Immature natural killer cell (primary cell): ENCODE measurements around the gene ADCYAP1R1. TPM values are rescaled to one million over a fixed set of nuclear protein-coding genes. Genes with fewer than 3 reads are reported as not detected.

Source experiments
- DNase-seq, 3 donors: peaks; one replicate each; pipeline ENCODE4 v3.0.0; 2022; ENCODE audit warnings: mixed read lengths in 1 of 3
- H3K27ac Mint-ChIP-seq, 6 donors: one replicate each; pipeline ENCODE4 v1.8.0; 2020; ENCODE audit warnings: mixed read lengths in 6 of 6, mild to moderate bottlenecking in 5 of 6, inconsistent platforms in 4 of 6, moderate library complexity in 3 of 6
- H3K27me3 Mint-ChIP-seq, 3 donors: one replicate each; pipeline ENCODE4 v1.8.0; 2020 to 2021; ENCODE audit warnings: low read depth in 3 of 3, mild to moderate bottlenecking in 3 of 3, mixed read lengths in 3 of 3, moderate library complexity in 3 of 3, inconsistent platforms in 1 of 3
- H3K36me3 Mint-ChIP-seq, 3 donors: one replicate each; pipeline ENCODE4 v1.8.0; 2020; ENCODE audit warnings: mixed read lengths in 3 of 3, inconsistent platforms in 2 of 3, mild to moderate bottlenecking in 2 of 3
- H3K4me1 Mint-ChIP-seq, 2 donors: one replicate each; pipeline ENCODE4 v1.8.0; 2020; ENCODE audit warnings: inconsistent platforms in 2 of 2, mild to moderate bottlenecking in 2 of 2, mixed read lengths in 2 of 2, moderate library complexity in 1 of 2
- H3K4me3 Mint-ChIP-seq, 5 donors: one replicate each; pipeline ENCODE4 v1.8.0; 2020; ENCODE audit warnings: mild to moderate bottlenecking in 5 of 5, mixed read lengths in 5 of 5, inconsistent platforms in 3 of 5, moderate library complexity in 3 of 5
- H3K9me3 Mint-ChIP-seq, 6 donors: one replicate each; pipeline ENCODE4 v1.8.0; 2020; ENCODE audit warnings: mild to moderate bottlenecking in 6 of 6, mixed read lengths in 6 of 6, inconsistent platforms in 4 of 6, moderate library complexity in 3 of 6
- polyA plus RNA-seq, 3 donors: library from polyadenylated mRNA; unstranded; fragments of 300-500 nt; fragmentation: Illumina TruSeq; gene quantifications; one replicate each; pipeline ENCODE4 v1.2.3, GENCODE V29; 2021

ADCYAP1R1 gene
- polyA plus RNA-seq, 3 donors from 2014 or later, result not detected

- peaks cover 0 to 8% (median 5%) of the 10 kb centered on the region in 3 donors for H3K27me3 Mint-ChIP-seq
- H3K36me3 Mint-ChIP-seq, result no peaks in the 10 kb centered on the region
- H3K9me3 Mint-ChIP-seq, result no peaks in the 10 kb centered on the region
- H3K4me3 Mint-ChIP-seq, result no peak overlapping the region
- no peak for DNase-seq
- H3K4me1 Mint-ChIP-seq, result no peaks in the 10 kb centered on the region
- no peak overlapping the region for H3K27ac Mint-ChIP-seq
Measured at GRCh38 chr7:31120800-31121513, 68.8 kb downstream of the ADCYAP1R1 start.

DNA sequence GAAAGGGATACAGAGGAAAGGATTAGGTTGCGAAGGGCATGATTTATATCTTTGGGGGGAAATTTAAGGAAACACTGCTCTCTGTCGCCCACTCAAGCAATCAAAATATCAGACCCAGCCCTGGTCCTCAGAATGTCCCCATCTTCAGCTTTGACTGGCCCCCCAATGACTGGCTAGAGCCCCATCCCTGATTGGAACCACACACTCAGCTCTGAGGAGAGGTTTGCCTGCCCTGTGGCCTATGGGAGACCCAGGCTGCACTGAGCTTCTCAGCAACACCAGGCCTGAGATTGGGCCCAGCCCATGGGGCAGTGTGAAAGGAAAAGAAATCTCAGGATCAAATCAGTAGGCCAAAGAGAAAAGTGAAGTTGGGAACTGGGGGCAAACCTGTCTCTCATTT, 69.5 kb downstream of the ADCYAP1R1 start:
- no peak overlapping the region for H3K27ac Mint-ChIP-seq
- no peaks in the 10 kb centered on the region for H3K4me1 Mint-ChIP-seq
- no peak for DNase-seq

GRCh38 chr7:31122649-31123058, 70.5 kb downstream of the ADCYAP1R1 start:
- no peak overlapping the region for H3K27ac Mint-ChIP-seq
- H3K9me3 Mint-ChIP-seq, result peaks cover 0 to 2% (median 0%) of the 10 kb centered on the region in 6 donors
- DNase-seq, result peak in 2 of 3 donors; percentile 13 to 16
- no peaks in the 10 kb centered on the region for H3K36me3 Mint-ChIP-seq
- H3K4me3 Mint-ChIP-seq, result no peak overlapping the region
- H3K27me3 Mint-ChIP-seq, result peaks cover 2 to 5% (median 5%) of the 10 kb centered on the region in 3 donors
- H3K4me1 Mint-ChIP-seq, result no peaks in the 10 kb centered on the region

More for the DNA sequence above, 69.5 kb downstream of the ADCYAP1R1 start:
- Mint-ChIP-seq H3K27me3 (peaks cover 0 to 5% (median 5%) of the 10 kb centered on the region in 3 donors), H3K36me3 (no peaks in the 10 kb centered on the region), H3K9me3 (no peaks in the 10 kb centered on the region), H3K4me3 (no peak overlapping the region)

GRCh38 chr7:31123321-31123720, 71.2 kb downstream of the ADCYAP1R1 start:
- no peaks in the 10 kb centered on the region for H3K4me1 Mint-ChIP-seq
- H3K9me3 Mint-ChIP-seq, result peaks cover 0 to 2% (median 0%) of the 10 kb centered on the region in 6 donors
- H3K27me3 Mint-ChIP-seq, result peaks cover 2 to 5% (median 5%) of the 10 kb centered on the region in 3 donors
- no peak for DNase-seq
- no peak overlapping the region for H3K27ac Mint-ChIP-seq
- no peak overlapping the region for H3K4me3 Mint-ChIP-seq
- H3K36me3 Mint-ChIP-seq, result no peaks in the 10 kb centered on the region

- Mint-ChIP-seq H3K9me3 (peaks cover 0 to 2% (median 0%) of the 10 kb centered on the region in 6 donors), H3K4me3 (no peak overlapping the region), H3K4me1 (no peaks in the 10 kb centered on the region), H3K27me3 (peaks cover 2 to 5% (median 5%) of the 10 kb centered on the region in 3 donors), H3K27ac (no peak overlapping the region), H3K36me3 (no peaks in the 10 kb centered on the region)
- DNase-seq, result no peak
Measured at GRCh38 chr7:31123726-31124125, 71.6 kb downstream of the ADCYAP1R1 start.

DNA sequence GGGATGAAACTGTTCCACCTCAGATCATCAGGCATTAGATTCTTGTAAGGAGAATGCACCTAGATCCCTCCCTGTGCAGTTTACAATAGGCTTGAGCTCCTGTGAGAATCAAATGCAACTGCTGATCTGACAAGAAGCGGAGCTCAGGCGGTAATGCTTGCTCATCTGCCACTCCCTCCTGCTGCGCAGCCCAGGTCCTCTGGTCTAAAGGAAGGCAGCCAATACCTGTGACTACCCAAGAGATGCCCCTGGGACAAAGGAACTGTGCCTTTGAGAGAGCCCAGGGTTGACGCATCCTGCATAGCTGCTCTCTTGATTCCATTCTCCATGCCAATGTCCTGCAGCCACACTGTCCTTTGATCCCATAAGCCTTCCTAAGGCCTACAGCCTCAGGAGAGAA, 73.1 kb downstream of the ADCYAP1R1 start:
- H3K36me3 Mint-ChIP-seq, result no peaks in the 10 kb centered on the region

DNA sequence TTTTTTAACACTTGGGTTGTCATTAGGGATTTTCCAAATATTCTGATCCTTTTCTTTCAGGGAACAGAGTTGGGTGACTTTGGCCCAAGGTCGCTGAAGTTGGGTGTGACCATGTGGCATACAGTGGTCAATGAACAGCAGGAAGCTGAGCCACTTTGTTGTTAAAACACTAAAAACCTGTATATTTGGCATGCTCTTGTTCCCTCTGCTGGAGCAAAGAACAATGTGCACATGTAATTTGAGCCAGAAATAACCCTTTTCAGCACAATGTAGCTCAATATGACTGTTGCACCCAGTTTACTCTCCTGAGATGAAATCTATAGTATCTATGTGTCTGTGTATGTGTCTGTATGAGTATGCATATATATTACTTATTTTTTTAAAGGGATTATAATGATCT, 74.9 kb downstream of the ADCYAP1R1 start:
- peaks cover 0 to 2% (median 0%) of the 10 kb centered on the region in 6 donors for H3K9me3 Mint-ChIP-seq
- H3K36me3 Mint-ChIP-seq, result no peaks in the 10 kb centered on the region
- H3K27ac Mint-ChIP-seq, result no peak overlapping the region
- H3K27me3 Mint-ChIP-seq, result peaks cover 0 to 3% (median 2%) of the 10 kb centered on the region in 3 donors
- no peaks in the 10 kb centered on the region for H3K4me1 Mint-ChIP-seq
- H3K4me3 Mint-ChIP-seq, result no peak overlapping the region
- DNase-seq, result no peak

More for the DNA sequence above, 73.1 kb downstream of the ADCYAP1R1 start:
- H3K9me3 Mint-ChIP-seq, result peaks cover 0 to 2% (median 0%) of the 10 kb centered on the region in 6 donors
- no peaks in the 10 kb centered on the region for H3K4me1 Mint-ChIP-seq
- H3K27ac Mint-ChIP-seq, result no peak overlapping the region
- H3K27me3 Mint-ChIP-seq, result peaks cover 1 to 5% (median 2%) of the 10 kb centered on the region in 3 donors
- no peak for DNase-seq
- H3K4me3 Mint-ChIP-seq, result no peak overlapping the region

DNA sequence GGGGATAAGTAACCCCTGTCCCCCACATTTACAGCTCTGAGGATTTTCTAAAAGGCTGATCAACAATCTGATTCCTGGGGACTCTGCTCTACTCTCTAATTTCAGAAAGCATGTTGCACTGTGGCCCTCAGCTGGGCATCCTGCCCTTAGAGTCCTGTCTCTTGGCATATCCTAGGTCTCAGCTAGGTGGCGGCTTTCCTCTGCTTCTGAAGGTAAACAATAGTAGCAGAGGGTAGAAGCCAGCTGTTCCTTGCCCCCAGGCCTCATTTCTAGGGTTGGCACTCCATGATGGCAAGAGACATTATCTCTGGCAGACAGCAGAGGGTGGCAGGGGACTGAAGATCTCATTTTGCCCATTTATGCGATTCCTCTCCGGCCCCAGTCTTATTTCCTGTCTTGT, 77.0 kb downstream of the ADCYAP1R1 start:
- Mint-ChIP-seq H3K36me3 (no peaks in the 10 kb centered on the region), H3K27ac (no peak overlapping the region), H3K27me3 (peaks cover 0 to 2% (median 0%) of the 10 kb centered on the region in 3 donors), H3K9me3 (peaks cover 0 to 2% (median 0%) of the 10 kb centered on the region in 6 donors), H3K4me3 (no peak overlapping the region), H3K4me1 (no peaks in the 10 kb centered on the region)
- no peak for DNase-seq

- Mint-ChIP-seq H3K27ac (no peak overlapping the region), H3K4me1 (no peaks in the 10 kb centered on the region), H3K9me3 (no peaks in the 10 kb centered on the region), H3K27me3 (peaks cover 0 to 1% (median 0%) of the 10 kb centered on the region in 3 donors), H3K4me3 (no peak overlapping the region), H3K36me3 (no peaks in the 10 kb centered on the region)
- no peak for DNase-seq
Measured at GRCh38 chr7:31133497-31133896, 81.4 kb downstream of the ADCYAP1R1 start.

DNA sequence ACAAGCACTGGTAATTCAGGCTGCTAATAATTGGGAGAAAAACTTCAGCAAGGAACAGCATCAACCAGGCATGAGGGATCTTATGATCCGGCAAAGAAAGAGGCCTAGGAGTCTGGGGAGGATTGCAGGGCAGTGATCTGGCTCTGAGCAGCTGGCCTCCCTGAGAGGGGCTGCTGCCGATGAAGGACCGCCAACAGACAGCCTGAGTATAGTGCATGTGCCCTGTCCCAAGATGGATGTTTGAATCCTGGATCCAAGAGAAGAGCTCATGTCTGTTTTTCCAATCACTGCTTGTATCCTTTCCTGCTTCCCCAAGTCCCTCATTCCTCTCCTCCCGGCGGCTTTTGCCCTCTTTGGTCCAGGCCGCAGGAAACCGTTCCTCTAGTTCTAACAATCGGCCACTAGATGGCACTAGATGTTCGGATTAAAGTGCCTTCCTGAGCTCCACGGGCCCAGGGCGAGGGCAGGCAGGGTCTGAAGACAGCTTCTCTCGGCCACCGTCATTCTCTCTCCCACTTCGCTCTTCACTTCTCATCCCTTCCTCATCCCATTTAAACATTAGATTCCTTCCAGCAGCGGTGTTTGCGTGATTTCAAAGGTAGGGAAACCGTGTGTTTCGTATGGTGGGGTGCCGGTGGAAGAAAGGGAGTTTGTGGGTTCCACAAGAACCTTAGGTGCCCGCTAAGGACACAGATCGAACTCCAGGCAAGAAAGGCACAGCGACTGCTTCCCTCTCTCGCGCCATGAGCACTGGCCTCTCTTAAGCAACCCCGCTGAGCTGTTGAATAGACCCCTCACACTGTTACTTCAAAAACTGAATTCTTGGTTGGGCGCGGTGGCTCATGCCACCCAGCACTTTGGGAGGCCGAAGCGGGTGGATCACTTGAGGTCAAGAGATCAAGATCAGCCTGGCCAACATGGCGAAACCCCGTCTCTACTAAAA, 82.4 kb downstream of the ADCYAP1R1 start:
- peaks cover 0 to 1% (median 0%) of the 10 kb centered on the region in 3 donors for H3K27me3 Mint-ChIP-seq
- H3K36me3 Mint-ChIP-seq, result no peaks in the 10 kb centered on the region
- no peaks in the 10 kb centered on the region for H3K9me3 Mint-ChIP-seq
- H3K4me3 Mint-ChIP-seq, result no peak overlapping the region
- DNase-seq, result peak; percentile 3 to 22 (median 14)
- H3K4me1 Mint-ChIP-seq, result no peaks in the 10 kb centered on the region
- no peak overlapping the region for H3K27ac Mint-ChIP-seq

DNA sequence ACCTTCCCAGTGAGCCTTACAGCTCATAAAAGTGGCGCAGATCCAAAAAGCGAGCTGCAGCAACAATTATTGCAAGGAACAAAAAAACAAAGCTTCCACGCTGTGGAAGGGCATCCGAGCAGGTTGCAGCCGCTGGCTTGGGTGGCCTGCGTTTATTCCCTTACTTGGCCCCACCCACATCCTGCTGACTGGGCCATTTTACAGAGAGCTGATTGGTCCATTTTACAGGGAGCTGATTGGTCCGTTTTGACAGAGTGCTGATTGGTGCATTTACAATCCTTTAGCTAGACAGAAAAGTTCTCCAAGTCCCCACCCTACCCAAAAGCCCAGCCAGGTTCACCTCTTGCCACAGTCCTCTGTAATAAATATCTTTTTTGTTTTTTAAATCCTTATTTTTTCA, 85.1 kb downstream of the ADCYAP1R1 start:
- Mint-ChIP-seq H3K36me3 (no peaks in the 10 kb centered on the region), H3K9me3 (no peaks in the 10 kb centered on the region), H3K27me3 (peaks cover 0 to 6% (median 1%) of the 10 kb centered on the region in 3 donors), H3K4me3 (no peak overlapping the region), H3K4me1 (no peaks in the 10 kb centered on the region), H3K27ac (no peak overlapping the region)
- DNase-seq, result no peak

- peaks cover 0 to 7% (median under 1%) of the 10 kb centered on the region in 6 donors for H3K9me3 Mint-ChIP-seq
- H3K4me3 Mint-ChIP-seq, result no peak overlapping the region
- H3K4me1 Mint-ChIP-seq, result no peaks in the 10 kb centered on the region
- no peak for DNase-seq
- H3K27ac Mint-ChIP-seq, result no peak overlapping the region
- no peaks in the 10 kb centered on the region for H3K36me3 Mint-ChIP-seq
- peaks cover 1 to 6% (median 4%) of the 10 kb centered on the region in 3 donors for H3K27me3 Mint-ChIP-seq
Measured at GRCh38 chr7:31145339-31145738, 93.2 kb downstream of the ADCYAP1R1 start.

GRCh38 chr7:31146030-31146429, 93.9 kb downstream of the ADCYAP1R1 start:
- H3K27me3 Mint-ChIP-seq, result peaks cover 0 to 4% (median 1%) of the 10 kb centered on the region in 3 donors
- H3K27ac Mint-ChIP-seq, result no peak overlapping the region

GRCh38 chr7:31146538-31146937, 94.4 kb downstream of the ADCYAP1R1 start:
- H3K4me1 Mint-ChIP-seq, result no peaks in the 10 kb centered on the region
- no peak for DNase-seq
- H3K36me3 Mint-ChIP-seq, result no peaks in the 10 kb centered on the region
- peaks cover 0 to 7% (median under 1%) of the 10 kb centered on the region in 6 donors for H3K9me3 Mint-ChIP-seq
- no peak overlapping the region for H3K4me3 Mint-ChIP-seq
- H3K27ac Mint-ChIP-seq, result no peak overlapping the region
- peaks cover 0 to 4% (median 1%) of the 10 kb centered on the region in 3 donors for H3K27me3 Mint-ChIP-seq

More at GRCh38 chr7:31146030-31146429, 93.9 kb downstream of the ADCYAP1R1 start:
- H3K36me3 Mint-ChIP-seq, result no peaks in the 10 kb centered on the region
- peaks cover 0 to 7% (median under 1%) of the 10 kb centered on the region in 6 donors for H3K9me3 Mint-ChIP-seq
- DNase-seq, result no peak
- H3K4me3 Mint-ChIP-seq, result no peak overlapping the region
- H3K4me1 Mint-ChIP-seq, result no peaks in the 10 kb centered on the region
